Kidney epithelial cell (primary cell): Measurements from ENCODE around the gene PRLR. TPM values are rescaled to one million over a fixed set of nuclear protein-coding genes. Genes with fewer than 3 reads are reported as not detected.

Experiments
- DNase-seq: peaks from one replicate; pipeline ENCODE4 v3.0.0-alpha.2; 2010; ENCODE audit warnings: low read depth
- H3K27me3 ChIP-seq: 2 replicates; pipeline ENCODE4 v1.6.0; 2011; ENCODE audit warnings: low read length; ENCODE audit not compliant: control insufficient read depth, insufficient read depth
- H3K36me3 ChIP-seq: 2 replicates; pipeline ENCODE4 v1.5.1; 2011; ENCODE audit warnings: low read length; ENCODE audit not compliant: control insufficient read depth, insufficient read depth
- H3K4me3 ChIP-seq: 2 replicates; pipeline ENCODE4 v1.5.1; 2011; ENCODE audit warnings: low read depth, mild to moderate bottlenecking, control low read depth, low read length
- CTCF ChIP-seq: IDR thresholded peaks from 2 replicates; pipeline ENCODE4 v1.5.1; 2011; ENCODE audit warnings: mild to moderate bottlenecking, moderate library complexity, low read length, control low read depth, inconsistent platforms; ENCODE audit not compliant: insufficient read depth, poor library complexity, severe bottlenecking
- total RNA-seq: library from RNA; depleted of rRNA; stranded (reverse); fragments of >200 nt; gene quantifications from 2 replicates; pipeline ENCODE4 v1.2.3, GENCODE V29; 2015

Gene PRLR
- total RNA-seq, 1 donor from 2014 or later, result 3.8 TPM

- TF ChIP-seq CTCF, result no peak
- DNase-seq, result no peak
Observed at GRCh38 chr5:35162848-35163709, 67.2 kb downstream of the PRLR start.

DNA sequence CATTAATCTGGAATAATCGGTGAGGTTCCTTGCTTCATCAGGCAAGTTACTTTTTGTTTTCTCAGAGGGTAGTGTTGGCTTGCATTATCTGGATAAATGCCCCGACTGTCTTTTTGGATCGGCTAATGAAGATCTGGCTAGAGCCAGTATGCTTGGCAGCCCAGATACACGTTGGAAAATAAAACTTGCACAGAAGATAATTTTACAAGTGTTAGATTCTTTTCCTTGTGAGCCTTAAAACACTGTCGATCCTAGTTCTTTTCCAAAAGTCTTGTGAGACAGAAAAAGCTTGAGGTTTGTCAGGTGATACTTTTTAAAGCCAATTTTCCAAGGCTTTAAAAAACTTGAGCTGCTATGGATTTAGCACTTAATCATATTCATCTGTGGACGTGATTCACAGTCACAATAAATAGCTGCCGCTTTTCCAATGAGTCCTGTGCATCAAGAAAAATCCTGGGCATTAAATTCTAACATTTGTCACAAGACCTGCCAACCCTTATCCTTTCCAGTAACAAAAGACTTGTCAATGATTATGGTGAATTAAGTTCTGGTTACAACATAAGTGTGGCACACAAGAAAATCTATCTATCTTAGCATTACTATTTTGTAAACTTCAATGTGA, 68.5 kb downstream of the PRLR start:
- no peak for TF ChIP-seq CTCF
- Histone ChIP-seq H3K27me3 (no peaks in the 10 kb centered on the region), H3K4me3 (no peak overlapping the region), H3K36me3 (no peaks in the 10 kb centered on the region)
- DNase-seq, result no peak

More at GRCh38 chr5:35162848-35163709, 67.2 kb downstream of the PRLR start:
- H3K4me3 ChIP-seq, result no peak overlapping the region
- no peaks in the 10 kb centered on the region for H3K27me3 ChIP-seq
- H3K36me3 ChIP-seq, result no peaks in the 10 kb centered on the region

DNA sequence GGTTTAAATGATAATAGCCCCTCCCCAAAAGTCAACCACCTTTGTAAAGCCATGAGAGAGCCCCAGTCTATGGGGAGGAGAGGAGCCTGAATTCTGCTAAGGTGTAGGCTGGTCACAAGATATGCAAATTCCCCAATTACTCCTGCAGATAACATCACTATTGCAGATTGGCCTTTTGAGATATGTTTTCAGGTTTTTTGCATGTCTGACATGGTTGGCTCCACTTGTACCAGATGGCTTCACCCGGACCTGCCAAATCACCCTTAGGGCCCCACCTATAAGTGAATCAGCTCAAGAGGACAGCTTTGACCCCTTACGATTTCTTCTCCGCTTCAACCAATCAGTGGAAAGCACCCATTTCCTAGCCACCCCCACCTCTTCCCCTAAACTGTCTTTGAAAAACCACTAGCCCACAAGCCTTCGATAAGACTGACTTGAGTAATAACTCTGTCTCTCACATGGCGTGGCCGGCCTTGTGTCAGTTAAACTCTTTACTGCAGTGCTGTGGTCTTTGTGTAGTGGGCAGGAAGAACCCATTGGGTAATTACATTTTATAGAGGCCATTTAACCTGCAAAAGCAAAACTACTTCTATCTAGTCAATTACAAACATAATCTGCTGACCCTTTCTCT, 69.7 kb downstream of the PRLR start:
- H3K4me3 ChIP-seq, result no peak overlapping the region
- TF ChIP-seq CTCF, result no peak

GRCh38 chr5:35159370-35159742, 70.9 kb downstream of the PRLR start:
- TF ChIP-seq CTCF, result no peak
- H3K4me3 ChIP-seq, result no peak overlapping the region
- no peaks in the 10 kb centered on the region for H3K36me3 ChIP-seq
- DNase-seq, result no peak
- H3K27me3 ChIP-seq, result no peaks in the 10 kb centered on the region

More for the DNA sequence above, 69.7 kb downstream of the PRLR start:
- Histone ChIP-seq H3K27me3 (no peaks in the 10 kb centered on the region), H3K36me3 (no peaks in the 10 kb centered on the region)
- no peak for DNase-seq

- no peak for TF ChIP-seq CTCF
- no peak overlapping the region for H3K4me3 ChIP-seq
- no peak for DNase-seq
- H3K27me3 ChIP-seq, result no peaks in the 10 kb centered on the region
- no peaks in the 10 kb centered on the region for H3K36me3 ChIP-seq
Observed at GRCh38 chr5:35158622-35159369, 71.5 kb downstream of the PRLR start.
